GM08714 (cell line): ENCODE results near the gene TRMT2A.

Experiments
- H3K4me3 ChIP-seq: fragments of 200-500 bp; sonication (Bioruptor generic); 2 replicates; pipeline ENCODE4 v1.5.1; 2014; ENCODE audit warnings: mild to moderate bottlenecking, low read length, inconsistent platforms
- ZNF274 ChIP-seq: IDR thresholded peaks from 2 replicates; pipeline ENCODE4 v1.6.1; 2012; ENCODE audit warnings: mild to moderate bottlenecking, low read depth, low read length

The TRMT2A gene

GRCh38 chr22:20087319-20088262, 29.4 kb downstream of the TRMT2A start:
- H3K4me3 ChIP-seq, result no peak overlapping the region
- no peak for TF ChIP-seq ZNF274

GRCh38 chr22:20086763-20087162, 30.3 kb downstream of the TRMT2A start:
- no peak for TF ChIP-seq ZNF274
- no peak overlapping the region for H3K4me3 ChIP-seq

GRCh38 chr22:20086101-20086599, 30.9 kb downstream of the TRMT2A start:
- TF ChIP-seq ZNF274, result no peak
- no peak overlapping the region for H3K4me3 ChIP-seq

- H3K4me3 ChIP-seq, result no peak overlapping the region
- no peak for TF ChIP-seq ZNF274
These were observed 31.4 kb downstream of the TRMT2A start for GRCh38 chr22:20085651-20086050.

GRCh38 chr22:20084547-20085413, 32.2 kb downstream of the TRMT2A start:
- TF ChIP-seq ZNF274, result no peak
- H3K4me3 ChIP-seq, result no peak overlapping the region

GRCh38 chr22:20083891-20084546, 33.0 kb downstream of the TRMT2A start:
- no peak for TF ChIP-seq ZNF274
- H3K4me3 ChIP-seq, result no peak overlapping the region

GRCh38 chr22:20083157-20083890, 33.7 kb downstream of the TRMT2A start:
- TF ChIP-seq ZNF274, result no peak
- no peak overlapping the region for H3K4me3 ChIP-seq

GRCh38 chr22:20080776-20081654, 36.0 kb downstream of the TRMT2A start:
- peak overlapping the region; percentile 96 for H3K4me3 ChIP-seq
- no peak for TF ChIP-seq ZNF274

GRCh38 chr22:20080445-20080775, 36.6 kb downstream of the TRMT2A start:
- TF ChIP-seq ZNF274, result no peak

GRCh38 chr22:20079745-20080444, 37.1 kb downstream of the TRMT2A start, which contains the start of gene DGCR8:
TSS of gene DGCR8 (plus strand) at chr22:20080241. CDS start at chr22:20085964, 5,723 bp downstream.
- peak within 1 kb of the TSS; percentile 96 for H3K4me3 ChIP-seq
- no peak for TF ChIP-seq ZNF274

More at GRCh38 chr22:20080445-20080775, 36.6 kb downstream of the TRMT2A start:
- peak overlapping the region; percentile 96 for H3K4me3 ChIP-seq

- TF ChIP-seq ZNF274, result no peak
- no peak overlapping the region for H3K4me3 ChIP-seq
These were observed 40.3 kb downstream of the TRMT2A start for GRCh38 chr22:20076627-20077172.
